Endothelial cell of umbilical vein (primary cell): ENCODE data around the gene RPL38. TPM values are rescaled to one million over a fixed set of nuclear protein-coding genes. Genes with fewer than 3 reads are reported as not detected.

Experiments
- BruUV-seq: library from RNA; stranded (reverse); fragments of 400-500 nt; replicated peaks from 2 replicates; lab custom pipeline; 2021; lab: Mats Ljungman, UMichigan
- CTCF ChIA-PET: fragments of 300-600, 350-600 bp; sonication (Branson Sonifier 250); formaldehyde crosslinking; loops from one replicate; lab custom pipeline; 2021; ENCODE audit warnings: antibody characterized with exemption, inconsistent platforms; lab: Charles Lee
- POLR2A ChIA-PET: fragments of 300-600, 350-600 bp; sonication (Branson Sonifier 250); formaldehyde crosslinking; loops from one replicate; lab custom pipeline; 2021; ENCODE audit warnings: antibody characterized with exemption, inconsistent platforms; lab: Charles Lee
- DNase-seq: peaks from one replicate; pipeline ENCODE4 v3.0.0-alpha.2; 2011; ENCODE audit warnings: low read depth, low spot score
- FAIRE-seq: peaks from 2 replicates; lab custom pipeline; 2011; peaks lifted over from hg19 to GRCh38; lab: Jason Lieb, UNC
- H2AFZ ChIP-seq: 2 replicates; pipeline ENCODE4 v1.6.0; 2012; ENCODE audit warnings: low read depth, low read length, control low read depth, inconsistent platforms
- H3K27ac ChIP-seq: 2 replicates; pipeline ENCODE4 v1.5.1; 2011; ENCODE audit warnings: low read depth, mild to moderate bottlenecking, control low read depth, low read length, moderate library complexity; ENCODE audit not compliant: insufficient read depth
- H3K27me3 ChIP-seq, 2 experiments: 2 replicates each; pipeline versions ENCODE4 v1.6.0 to v1.6.1; 2011; ENCODE audit warnings: low read length in 2 of 2, mixed read lengths in 1 of 2; ENCODE audit not compliant: control insufficient read depth in 2 of 2, insufficient read depth in 2 of 2
- H3K36me3 ChIP-seq, 2 experiments: 2 replicates in 1 of 2; 3 replicates in 1 of 2; pipeline ENCODE4 v1.5.1; 2011; ENCODE audit warnings: low read length in 2 of 2, mild to moderate bottlenecking in 1 of 2, moderate library complexity in 1 of 2; ENCODE audit not compliant: control insufficient read depth in 2 of 2, insufficient read depth in 2 of 2; ENCODE audit errors: extremely low read depth in 1 of 2
- H3K4me1 ChIP-seq: 3 replicates; pipeline ENCODE4 v1.5.1; 2011; ENCODE audit warnings: mild to moderate bottlenecking, low read length; ENCODE audit not compliant: control insufficient read depth, insufficient read depth; ENCODE audit errors: extremely low read depth
- H3K4me2 ChIP-seq: 2 replicates; pipeline ENCODE4 v1.6.1; 2011; ENCODE audit warnings: low read length, control low read depth, mixed read lengths; ENCODE audit not compliant: insufficient read depth
- H3K4me3 ChIP-seq, 3 experiments: fragments of 200-600 bp in 1 of 3; sonication (generic), shearing (Covaris generic) in 1 of 3; replicated peaks in 1 of 3; 2 replicates each; pipeline ENCODE4 v1.5.1; 2011 to 2016; ENCODE audit warnings: control low read depth in 3 of 3, low read length in 3 of 3, mild to moderate bottlenecking in 2 of 3, inconsistent platforms in 1 of 3, low read depth in 1 of 3, moderate library complexity in 1 of 3; ENCODE audit not compliant: insufficient read depth in 1 of 3
- H3K79me2 ChIP-seq: 2 replicates; pipeline ENCODE4 v1.6.0; 2012; ENCODE audit warnings: low read length, inconsistent platforms; ENCODE audit not compliant: control insufficient read depth, insufficient read depth
- H3K9ac ChIP-seq: replicated peaks from 2 replicates; pipeline ENCODE3; 2011; ENCODE audit warnings: low read length, control low read depth; ENCODE audit not compliant: insufficient read depth; ENCODE audit errors: extremely low read depth
- H3K9me1 ChIP-seq: replicated peaks from 3 replicates; pipeline ENCODE4 v1.6.0; 2011; ENCODE audit warnings: mild to moderate bottlenecking, low read length; ENCODE audit not compliant: control insufficient read depth, insufficient read depth; ENCODE audit errors: extremely low read depth
- H3K9me3 ChIP-seq: replicated peaks from 2 replicates; pipeline ENCODE4 v1.5.1; 2012; ENCODE audit warnings: low read length, inconsistent platforms; ENCODE audit not compliant: control insufficient read depth, insufficient read depth
- H4K20me1 ChIP-seq: replicated peaks from 2 replicates; pipeline ENCODE3; 2011; ENCODE audit warnings: mild to moderate bottlenecking, low read length; ENCODE audit not compliant: control insufficient read depth, insufficient read depth; ENCODE audit errors: extremely low read depth
- CTCF ChIP-seq, 2 donors: IDR thresholded peaks; 1 replicate in 1 of 2; 2 replicates in 1 of 2; pipeline ENCODE4 v1.5.1; 2011; ENCODE audit warnings: low read length in 2 of 2, mild to moderate bottlenecking in 2 of 2, moderate library complexity in 2 of 2, control low read depth in 1 of 2, inconsistent platforms in 1 of 2, low read depth in 1 of 2; ENCODE audit not compliant: insufficient read depth in 1 of 2; ENCODE audit errors: extremely low read depth in 1 of 2
- EZH2 ChIP-seq: IDR thresholded peaks from 2 replicates; pipeline ENCODE4 v1.6.1; 2012; ENCODE audit warnings: borderline replicate concordance, low read depth, mild to moderate bottlenecking, moderate library complexity, low read length, inconsistent platforms; ENCODE audit not compliant: severe bottlenecking
- FOS ChIP-seq: IDR thresholded peaks from 2 replicates; pipeline ENCODE4 v1.6.1; 2011; ENCODE audit warnings: mild to moderate bottlenecking, low read length, moderate library complexity, borderline replicate concordance; ENCODE audit not compliant: insufficient read depth
- GATA2 ChIP-seq: IDR thresholded peaks from 2 replicates; pipeline ENCODE4 v1.7.0; 2011; ENCODE audit warnings: low read depth, mild to moderate bottlenecking, moderate library complexity, mixed read lengths, low read length; ENCODE audit not compliant: insufficient read length, insufficient read depth
- JUN ChIP-seq: IDR thresholded peaks from 2 replicates; pipeline ENCODE4 v1.6.1; 2011; ENCODE audit warnings: borderline replicate concordance, low read depth; ENCODE audit not compliant: insufficient read length, insufficient read depth
- MAX ChIP-seq: IDR thresholded peaks from 2 replicates; pipeline ENCODE4 v1.6.1; 2011; ENCODE audit not compliant: insufficient read depth, insufficient read length
- POLR2A ChIP-seq: IDR thresholded peaks from 2 replicates; pipeline ENCODE4 v1.6.1; 2012; ENCODE audit warnings: low read depth, mild to moderate bottlenecking, control low read depth, low read length
- dilution Hi-C: fragments of 300-500 bp; cut with MboI; formaldehyde crosslinking; loops from one replicate; pipeline ENCODE4 v1.15.0; 2019; ENCODE audit warnings: low sequenced_read_pairs; ENCODE audit not compliant: extremely low pct_ligation_motif_present
- intact Hi-C: fragments of 100-400 bp; cut with micrococcal nuclease; formaldehyde crosslinking; loops from one replicate; pipeline ENCODE4 v1.10.0; 2022
- polyA plus RNA-seq, 4 experiments: library from polyadenylated mRNA; depleted of rRNA in 3 of 4; stranded (reverse) in 3 of 4; unstranded in 1 of 4; fragments of >200 nt; gene quantifications; 2 replicates each; pipeline versions ENCODE4 v1.2.1 to v1.2.3, GENCODE V29; 2011 to 2012; ENCODE audit warnings: missing spikeins in 1 of 4
- total RNA-seq: library from RNA; stranded (reverse); gene quantifications from 2 replicates; pipeline ENCODE4 v1.2.3, GENCODE V29; 2021

RPL38 gene
- total and polyA plus RNA-seq, 2 donors (not counting 3 experiments of a cell fraction or from before 2014, with no cell fraction given) = 256 to 1,006 TPM

GRCh38 chr17:74259667-74260524 lies 56.4 kb downstream of the RPL38 start:
- FAIRE-seq = no peak
- dilution Hi-C loops = no loop called here
- BruUV-seq = no TSS peak

More at GRCh38 chr17:74259667-74260524, 56.4 kb downstream of the RPL38 start:
- Histone ChIP-seq H3K9me3 (no peaks in the 10 kb centered on the region), H3K79me2 (no peaks in the 10 kb centered on the region), H3K4me2 (no peak overlapping the region), H4K20me1 (no peaks in the 10 kb centered on the region), H3K4me1 (no peaks in the 10 kb centered on the region), H3K4me3 (no peak overlapping the region), H2AFZ (no peak overlapping the region), H3K9ac (no peak overlapping the region), H3K27ac (no peak overlapping the region), H3K27me3 (no peaks in the 10 kb centered on the region), H3K36me3 (no peaks in the 10 kb centered on the region), H3K9me1 (no peaks in the 10 kb centered on the region)
- intact Hi-C loops = no loop called here
- no peak for DNase-seq
- no peak for TF ChIP-seq CTCF (IDR thresholded peaks at IDR 0.05; ENCODE audit: extremely low read depth in 1 of 2, insufficient read depth in 1 of 2, low read depth in 1 of 2, low read length in 2 of 2)
- TF ChIP-seq MAX = no peak
- no peak for TF ChIP-seq FOS
- no peak for TF ChIP-seq EZH2
- TF ChIP-seq POLR2A = no peak
- TF ChIP-seq GATA2 = no peak
- no peak for TF ChIP-seq JUN
- ChIA-PET POLR2A (no interaction called here), CTCF (no interaction called here)

Other genes with a start within 250 kb of the RPL38 start
- 0.75 and 1.1 TPM in 2 replicates for gene TTYH2, start 9.9 kb downstream of the RPL38 start, total RNA-seq
- gene TTYH2, start 9.9 kb downstream of the RPL38 start, polyA plus RNA-seq = 1.7 and 2.0 TPM in 2 replicates
- gene DNAI2, start 70.6 kb downstream of the RPL38 start, total RNA-seq = not detected in 2 replicates
- not detected in 2 replicates for gene DNAI2, start 70.6 kb downstream of the RPL38 start, polyA plus RNA-seq
- gene KIF19, start 122.5 kb downstream of the RPL38 start, total RNA-seq = 0.21 and 0.84 TPM in 2 replicates
- 0.10 and 0.11 TPM in 2 replicates for gene KIF19, start 122.5 kb downstream of the RPL38 start, polyA plus RNA-seq
- gene BTBD17, start 158.2 kb downstream of the RPL38 start, total RNA-seq = not detected in 2 replicates
- not detected in 2 replicates for gene BTBD17, start 158.2 kb downstream of the RPL38 start, polyA plus RNA-seq
- not detected in 2 replicates for gene GPR142, start 163.8 kb downstream of the RPL38 start, total RNA-seq
- not detected in 2 replicates for gene GPR142, start 163.8 kb downstream of the RPL38 start, polyA plus RNA-seq
- not detected in 2 replicates for gene GPRC5C, start 228.4 kb downstream of the RPL38 start, total RNA-seq
- not detected in 2 replicates for gene GPRC5C, start 228.4 kb downstream of the RPL38 start, polyA plus RNA-seq